Adrenal gland (tissue), 5 donors: ENCODE results near the gene STAMBPL1.

Experiments
- CTCF ChIP-seq, 6 experiments: fragments of 450-650 bp in 4 of 6; fragments of 200-600 bp in 2 of 6; sonication (generic) in 1 of 6; IDR thresholded peaks; 1 replicate in 5 of 6; 2 replicates in 1 of 6; pipeline versions ENCODE4 v1.5.1 to v1.8.0; 2016 to 2021; ENCODE audit warnings: antibody characterized with exemption in 6 of 6, mild to moderate bottlenecking in 2 of 6, moderate library complexity in 1 of 6
- POLR2A ChIP-seq, 2 donors: fragments of 450-650 bp; IDR thresholded peaks; one replicate each; pipeline ENCODE4 v1.6.1; 2017; ENCODE audit warnings: antibody characterized with exemption in 2 of 2, mild to moderate bottlenecking in 2 of 2, moderate library complexity in 1 of 2
- donor health status: DM: no; HTN: no; CAD: no.

GRCh38 chr10:88952647-88953111, 72.6 kb downstream of the STAMBPL1 start, which contains the start of gene ACTA2:
- TF ChIP-seq POLR2A (IDR thresholded peaks at IDR 0.05), result peak in 1 of 2 donors; percentile 20
- no peak for TF ChIP-seq CTCF (IDR thresholded peaks at IDR 0.05)
